ENCODE data around the gene ADGRE1. TPM values are rescaled to one million over a fixed set of nuclear protein-coding genes. Genes with fewer than 3 reads are reported as not detected.

ADGRE1 gene
- polyA plus RNA-seq, 1 of the 3 experiments (the other 2 are of a cell fraction) = 8.9 TPM

DNA sequence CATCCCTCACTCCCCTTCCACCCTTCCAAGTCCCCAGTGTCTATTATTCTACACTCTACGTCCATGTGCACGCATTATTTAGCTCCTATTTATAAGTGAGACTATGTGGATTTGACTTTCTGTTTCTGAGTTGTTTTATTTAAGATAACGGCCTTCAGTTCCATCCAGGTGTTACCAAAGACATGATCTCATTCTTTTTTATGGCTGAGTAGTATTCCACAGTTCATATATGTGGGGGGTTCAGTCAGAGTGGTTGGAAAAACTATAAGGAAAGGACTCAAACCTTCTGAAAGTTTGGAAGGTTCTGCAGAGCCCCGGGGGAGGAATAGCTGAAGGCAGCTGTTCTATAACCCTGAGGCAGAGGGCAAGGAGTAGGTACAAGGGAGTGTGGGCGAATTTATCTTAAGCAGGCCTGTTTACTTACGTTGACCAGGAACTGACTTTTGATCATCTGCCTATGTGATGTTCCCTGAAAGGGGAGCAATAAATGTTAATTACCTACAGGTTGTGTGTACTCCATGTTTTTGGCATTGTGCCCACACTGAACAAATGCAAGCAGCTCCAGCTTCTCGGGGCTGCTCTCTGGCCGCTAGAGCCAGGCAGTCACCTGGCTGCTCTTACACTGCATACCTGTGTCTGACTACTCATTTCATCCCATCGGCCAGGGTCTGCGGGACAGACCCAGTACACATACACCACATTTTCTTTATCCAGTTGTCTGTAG is 13.5 kb upstream of the ADGRE1 start:
- H2AFZ ChIP-seq (ENCODE audit: low read depth) = no peak overlapping the region
- no peak for TF ChIP-seq SIN3A (IDR thresholded peaks at IDR 0.05; ENCODE audit: borderline replicate concordance, low read depth, low read length)
- TF ChIP-seq ELF1 (IDR thresholded peaks at IDR 0.05) = no peak
- TF ChIP-seq RAD21 (IDR thresholded peaks at IDR 0.05; ENCODE audit: low read length) = no peak
- no peak for TF ChIP-seq EP300 (IDR thresholded peaks at IDR 0.05; ENCODE audit: borderline replicate concordance in 1 of 2, low read depth in 1 of 2, low read length in 1 of 2)
- no peak for TF ChIP-seq NRF1 (IDR thresholded peaks at IDR 0.05; ENCODE audit: low read depth, low read length)
- TF ChIP-seq FOXJ3 (CRISPR knock-in tag; IDR thresholded peaks at IDR 0.05) = no peak
- TF ChIP-seq, protein P1, sequence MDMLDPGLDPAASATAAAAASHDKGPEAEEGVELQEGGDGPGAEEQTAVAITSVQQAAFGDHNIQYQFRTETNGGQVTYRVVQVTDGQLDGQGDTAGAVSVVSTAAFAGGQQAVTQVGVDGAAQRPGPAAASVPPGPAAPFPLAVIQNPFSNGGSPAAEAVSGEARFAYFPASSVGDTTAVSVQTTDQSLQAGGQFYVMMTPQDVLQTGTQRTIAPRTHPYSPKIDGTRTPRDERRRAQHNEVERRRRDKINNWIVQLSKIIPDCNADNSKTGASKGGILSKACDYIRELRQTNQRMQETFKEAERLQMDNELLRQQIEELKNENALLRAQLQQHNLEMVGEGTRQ (IDR thresholded peaks at IDR 0.05; ENCODE audit: borderline replicate concordance, low read depth, low read length) = no peak
- no peak for TF ChIP-seq TAF1 (IDR thresholded peaks at IDR 0.05; ENCODE audit: borderline replicate concordance, low read depth, low read length)
- no peak for TF ChIP-seq SMC3 (IDR thresholded peaks at IDR 0.05; ENCODE audit: low read depth, low read length)
- no peak for TF ChIP-seq NFIC (IDR thresholded peaks at IDR 0.05; ENCODE audit: borderline replicate concordance)
- TF ChIP-seq MXI1 (IDR thresholded peaks at IDR 0.05; ENCODE audit: low read depth, low read length) = no peak
- TF ChIP-seq GATA2 (CRISPR knock-in tag; IDR thresholded peaks at IDR 0.05) = no peak
- no peaks in the 10 kb centered on the region for H3K9me2 ChIP-seq
- no peak overlapping the region for H3K4me2 ChIP-seq
- no peaks in the 10 kb centered on the region for H3K9me3 ChIP-seq
- H3K27ac ChIP-seq (ENCODE audit: low read depth in 2 of 2, low read length in 1 of 2) = no peak overlapping the region
- no peaks in the 10 kb centered on the region for H3F3A ChIP-seq (replicated peaks; ENCODE audit: insufficient read depth)
- H3K4me3 ChIP-seq (ENCODE audit: low read depth in 2 of 2, low read length in 1 of 2) = no peak overlapping the region
- ChIA-PET CTCF (no interaction called here), POLR2A (no interaction called here)
- no peaks in the 10 kb centered on the region for H4K20me1 ChIP-seq (ENCODE audit: insufficient read depth)
- 3% methylated on average over 9 of the region's 10 CpGs for WGBS (ENCODE audit: low lambda C conversion rate)
- no peak overlapping the region for H3K9ac ChIP-seq
- no peak for DNase-seq
- no peaks in the 10 kb centered on the region for H3K36me3 ChIP-seq (replicated peaks in 1 of 2; ENCODE audit: control insufficient read depth in 1 of 2, insufficient read depth in 2 of 2, low read length in 1 of 2)
- H3K79me2 ChIP-seq (ENCODE audit: insufficient read depth) = no peaks in the 10 kb centered on the region
- H3K27me3 ChIP-seq (ENCODE audit: insufficient read depth) = peaks cover 55% of the 10 kb centered on the region
- no peaks in the 10 kb centered on the region for H3K4me1 ChIP-seq (ENCODE audit: control insufficient read depth in 1 of 2, insufficient read depth in 2 of 2, low read depth in 1 of 2, low read length in 1 of 2)

DNA sequence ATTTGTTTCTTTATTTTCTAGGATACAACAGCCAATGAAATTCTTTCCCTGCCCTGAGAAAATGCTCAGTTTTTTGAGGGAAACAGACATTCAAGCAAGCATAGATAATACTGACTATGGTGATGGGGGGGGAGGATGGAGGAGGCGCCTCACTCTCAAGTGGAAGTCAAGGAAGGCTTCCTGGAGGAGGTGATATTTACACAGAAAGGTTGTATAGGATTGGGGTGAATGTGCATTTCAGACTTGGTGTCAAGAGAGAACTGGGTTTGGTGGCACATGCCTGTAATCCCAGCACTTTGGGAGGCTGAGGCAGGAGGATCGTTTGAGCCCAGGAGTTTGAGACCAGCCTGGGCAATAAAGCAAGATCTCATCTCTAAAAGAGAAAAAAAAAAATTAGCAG is 12.2 kb upstream of the ADGRE1 start:
- Histone ChIP-seq H3F3A (replicated peaks; ENCODE audit: insufficient read depth) (no peaks in the 10 kb centered on the region), H3K79me2 (ENCODE audit: insufficient read depth) (no peaks in the 10 kb centered on the region), H3K4me2 (no peak overlapping the region), H4K20me1 (ENCODE audit: insufficient read depth) (no peaks in the 10 kb centered on the region), H3K27me3 (ENCODE audit: insufficient read depth) (peaks cover 45% of the 10 kb centered on the region), H3K27ac (ENCODE audit: low read depth in 2 of 2, low read length in 1 of 2) (no peak overlapping the region), H3K4me3 (ENCODE audit: low read depth in 2 of 2, low read length in 1 of 2) (no peak overlapping the region), H3K9me3 (no peaks in the 10 kb centered on the region), H3K9me2 (no peaks in the 10 kb centered on the region), H3K9ac (no peak overlapping the region), H3K36me3 (replicated peaks in 1 of 2; ENCODE audit: control insufficient read depth in 1 of 2, insufficient read depth in 2 of 2, low read length in 1 of 2) (no peaks in the 10 kb centered on the region), H2AFZ (ENCODE audit: low read depth) (no peak overlapping the region), H3K4me1 (ENCODE audit: control insufficient read depth in 1 of 2, insufficient read depth in 2 of 2, low read depth in 1 of 2, low read length in 1 of 2) (no peaks in the 10 kb centered on the region)
- POLR2A ChIA-PET = no interaction called here
- 0% methylated on average over 2 of the region's 2 CpGs for WGBS (ENCODE audit: low lambda C conversion rate)
- DNase-seq = no peak
- CTCF ChIA-PET = interaction anchor here (0.8 kb wide), 1 partner anchor 12 kb away, joined by 3 read pairs; no protein-coding TSS in a partner anchor
- TF ChIP-seq, protein P2, sequence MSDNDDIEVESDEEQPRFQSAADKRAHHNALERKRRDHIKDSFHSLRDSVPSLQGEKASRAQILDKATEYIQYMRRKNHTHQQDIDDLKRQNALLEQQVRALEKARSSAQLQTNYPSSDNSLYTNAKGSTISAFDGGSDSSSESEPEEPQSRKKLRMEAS (IDR thresholded peaks at IDR 0.05; ENCODE audit: low read depth) = no peak
- no peak for TF ChIP-seq SMC3 (IDR thresholded peaks at IDR 0.05; ENCODE audit: low read depth, low read length)
- no peak for TF ChIP-seq FOSL2 (IDR thresholded peaks at IDR 0.05; ENCODE audit: borderline replicate concordance, low read depth)
- TF ChIP-seq POLR2AphosphoS5 (IDR thresholded peaks at IDR 0.05; ENCODE audit: low read depth, low read length) = no peak
- TF ChIP-seq MXI1 (IDR thresholded peaks at IDR 0.05; ENCODE audit: low read depth, low read length) = no peak
- TF ChIP-seq TAF1 (IDR thresholded peaks at IDR 0.05; ENCODE audit: borderline replicate concordance, low read depth, low read length) = no peak
- TF ChIP-seq YY1 (IDR thresholded peaks at IDR 0.05; ENCODE audit: low read depth) = no peak
- no peak for TF ChIP-seq NFIC (IDR thresholded peaks at IDR 0.05; ENCODE audit: borderline replicate concordance)
- no peak for TF ChIP-seq EZH2phosphoT487 (IDR thresholded peaks at IDR 0.05; ENCODE audit: borderline replicate concordance, low read depth)
- no peak for TF ChIP-seq EP300 (IDR thresholded peaks at IDR 0.05; ENCODE audit: borderline replicate concordance in 1 of 2, low read depth in 1 of 2, low read length in 1 of 2)
- no peak for TF ChIP-seq TEAD4 (IDR thresholded peaks at IDR 0.05; ENCODE audit: borderline replicate concordance, insufficient read depth)
- TF ChIP-seq FOXM1 (IDR thresholded peaks at IDR 0.05; ENCODE audit: low read depth) = no peak
- TF ChIP-seq, protein P1 (IDR thresholded peaks at IDR 0.05; ENCODE audit: borderline replicate concordance, low read depth, low read length) = no peak
- no peak for TF ChIP-seq TCF12 (IDR thresholded peaks at IDR 0.05)
- TF ChIP-seq, protein P3, sequence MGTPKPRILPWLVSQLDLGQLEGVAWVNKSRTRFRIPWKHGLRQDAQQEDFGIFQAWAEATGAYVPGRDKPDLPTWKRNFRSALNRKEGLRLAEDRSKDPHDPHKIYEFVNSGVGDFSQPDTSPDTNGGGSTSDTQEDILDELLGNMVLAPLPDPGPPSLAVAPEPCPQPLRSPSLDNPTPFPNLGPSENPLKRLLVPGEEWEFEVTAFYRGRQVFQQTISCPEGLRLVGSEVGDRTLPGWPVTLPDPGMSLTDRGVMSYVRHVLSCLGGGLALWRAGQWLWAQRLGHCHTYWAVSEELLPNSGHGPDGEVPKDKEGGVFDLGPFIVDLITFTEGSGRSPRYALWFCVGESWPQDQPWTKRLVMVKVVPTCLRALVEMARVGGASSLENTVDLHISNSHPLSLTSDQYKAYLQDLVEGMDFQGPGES (IDR thresholded peaks at IDR 0.05; ENCODE audit: low read depth, low read length) = no peak
- no peak for TF ChIP-seq RFX5 (IDR thresholded peaks at IDR 0.05; ENCODE audit: low read length)
- no peak for TF ChIP-seq CHD2 (IDR thresholded peaks at IDR 0.05; ENCODE audit: low read length, partially characterized antibody)
- TF ChIP-seq NRF1 (IDR thresholded peaks at IDR 0.05; ENCODE audit: low read depth, low read length) = no peak
- TF ChIP-seq GABPA (IDR thresholded peaks at IDR 0.05; ENCODE audit: low read depth) = no peak
- no peak for TF ChIP-seq GATA2 (CRISPR knock-in tag; IDR thresholded peaks at IDR 0.05)

Data from SK-N-SH (cell line).